Spleen (tissue), 11 donors: ENCODE results near the gene ZNF544. TPM values are rescaled to one million over a fixed set of nuclear protein-coding genes. Genes with fewer than 3 reads are reported as not detected.

ENCODE experiments used
- DNase-seq: peaks from one replicate; pipeline ENCODE4 v3.0.0-alpha.2; 2020
- H3K27ac ChIP-seq, 8 donors: fragments of 200-600 bp; sonication (generic) in 7 of 8; 1 replicate in 4 of 8; 2 replicates in 4 of 8; pipeline versions ENCODE4 v1.5.0 to v1.8.0; 2016 to 2021; ENCODE audit warnings: inconsistent platforms in 4 of 8, mild to moderate bottlenecking in 4 of 8, moderate library complexity in 1 of 8
- H3K27me3 ChIP-seq, 7 donors: fragments of 200-600 bp; sonication (generic) in 6 of 7; replicated peaks in 1 of 7; 1 replicate in 4 of 7; 2 replicates in 3 of 7; pipeline versions ENCODE4 v1.5.0 to v1.8.0; 2016 to 2021; ENCODE audit warnings: inconsistent platforms in 3 of 7, mild to moderate bottlenecking in 1 of 7
- H3K36me3 ChIP-seq, 6 donors: fragments of 200-600 bp; sonication (generic) in 5 of 6; 1 replicate in 4 of 6; 2 replicates in 2 of 6; pipeline versions ENCODE4 v1.5.0 to v1.8.0; 2016 to 2021; ENCODE audit warnings: inconsistent platforms in 2 of 6
- H3K4me1 ChIP-seq, 6 donors: fragments of 200-600 bp; sonication (generic) in 5 of 6; 1 replicate in 3 of 6; 2 replicates in 3 of 6; pipeline versions ENCODE4 v1.5.0 to v1.8.0; 2016 to 2021; ENCODE audit warnings: inconsistent platforms in 3 of 6
- H3K4me3 ChIP-seq, 8 donors: fragments of 200-600 bp; sonication (generic) in 7 of 8; 1 replicate in 4 of 8; 2 replicates in 4 of 8; pipeline versions ENCODE4 v1.5.0 to v1.8.0; 2016 to 2021; ENCODE audit warnings: inconsistent platforms in 4 of 8, mild to moderate bottlenecking in 4 of 8, moderate library complexity in 2 of 8
- H3K9me3 ChIP-seq, 8 donors: fragments of 200-600 bp; sonication (generic) in 7 of 8; 1 replicate in 4 of 8; 2 replicates in 4 of 8; pipeline versions ENCODE4 v1.5.0 to v1.8.0; 2016 to 2021; ENCODE audit warnings: inconsistent platforms in 4 of 8
- CTCF ChIP-seq, 11 experiments: fragments of 200-600 bp in 7 of 11; fragments of 450-650 bp in 4 of 11; sonication (generic) in 4 of 11; IDR thresholded peaks in 8 of 11; conservative IDR thresholded peaks in 3 of 11; 1 replicate in 7 of 11; 2 replicates in 4 of 11; pipeline versions ENCODE4 v1.4.0 to v1.8.0; 2016 to 2021; ENCODE audit warnings: antibody characterized with exemption in 11 of 11, inconsistent platforms in 4 of 11, mild to moderate bottlenecking in 1 of 11
- POLR2A ChIP-seq, 3 donors: fragments of 450-650 bp; IDR thresholded peaks; one replicate each; pipeline ENCODE4 v1.5.1; 2017; ENCODE audit warnings: antibody characterized with exemption in 3 of 3, mild to moderate bottlenecking in 1 of 3
- POLR2AphosphoS5 ChIP-seq, 3 donors: sonication (generic); formaldehyde crosslinking; IDR thresholded peaks; one replicate each; pipeline ENCODE4 v1.5.1; 2017; ENCODE audit warnings: antibody characterized with exemption in 3 of 3
- whole genome bisulfite sequencing, 5 donors: extraction: QIAGEN DNeasy Blood & Tissue Kit in 3 of 5; methylation state at CpG; one replicate each; pipeline versions ENCODE4 v1.1.5 to v1.1.7; 2013 to 2018; 5-methylcytosine and 5-hydroxymethylcytosine counted together
- intact Hi-C: fragments of 100-400 bp; cut with DNase I; formaldehyde crosslinking; loops from one replicate; pipeline ENCODE4 v1.15.0; 2023; ENCODE audit warnings: low total_unique reads
- polyA plus RNA-seq, 3 donors: library from polyadenylated mRNA; stranded (reverse); fragments of 200-250 nt; gene quantifications; one replicate each; pipeline ENCODE4 v1.2.1, GENCODE V29; 2013
- total RNA-seq, 7 donors: library from RNA; depleted of rRNA in 3 of 7; stranded (reverse); fragments of >200 nt in 3 of 7; fragmentation: NEBNext Ultra II Directional in 4 of 7; extraction: Animal tissue kit (Norgen Biotek cat#: 25700) in 4 of 7; gene quantifications; one replicate each; pipeline versions ENCODE4 v1.1.0 to v1.2.1, GENCODE V29; 2016 to 2021
- donor health status: healthy with polysubstance abuse.
- donor health status: DM: no; HTN: no; CAD: no; lungs with moderate emphysema.
- donor health status: DM: no; HTN: no; CAD: no.
- donor health status: Bipolar disorder and iron deficiency.
- donor health status: healthy.
- donor health status: DM: no; HTN: no; CAD: no.
- donor health status: DM: yes; HTN: yes; CAD: no.

Gene ZNF544
- total and polyA plus RNA-seq, 10 donors, result 12.5 to 58.5 (median 32.3) TPM

DNA sequence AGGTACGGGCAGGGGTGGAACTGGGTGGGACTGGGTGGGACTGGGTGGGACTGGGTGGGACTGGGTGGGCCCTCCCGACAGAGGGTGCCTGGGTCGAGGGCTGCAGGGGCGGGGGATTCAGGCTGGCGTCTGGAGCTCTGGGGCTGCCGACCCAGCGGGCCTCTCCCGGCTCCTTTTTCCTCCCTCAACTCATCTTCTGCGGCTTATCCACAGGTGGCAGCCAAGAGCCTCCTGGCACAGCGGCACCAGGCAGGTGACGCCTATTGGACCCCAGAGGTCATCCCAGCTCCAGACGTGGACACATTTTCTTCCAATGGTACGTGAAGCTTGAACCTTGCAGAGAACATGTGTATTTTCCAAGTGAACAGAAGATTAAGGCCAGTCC, 533 bp downstream of the ZNF544 start:
- Histone ChIP-seq H3K36me3 (peaks cover 12 to 50% (median 46%) of the 10 kb centered on the region in 6 donors), H3K4me1 (peaks cover 8 to 26% (median 16%) of the 10 kb centered on the region in 6 donors), H3K27me3 (no peaks in the 10 kb centered on the region), H3K27ac (peak overlapping the region in 7 of 8 donors; percentile 72 to 88 (median 85)), H3K9me3 (peaks cover 3 to 87% (median 78%) of the 10 kb centered on the region in 8 donors), H3K4me3 (peak overlapping the region; percentile 65 to 89 (median 80))
- DNase-seq, result no peak
- no peak for TF ChIP-seq POLR2AphosphoS5 (IDR thresholded peaks at IDR 0.05)
- no peak for TF ChIP-seq POLR2A (IDR thresholded peaks at IDR 0.05)
- peak in 2 of 11 experiments; percentile 3 to 8 for TF ChIP-seq CTCF (IDR thresholded peaks at IDR 0.05 in 8 of 11, conservative IDR thresholded peaks at IDR 0.05 in 3 of 11)
- WGBS, 5 donors, result 27 to 44% (median 30%) methylated on average over 7 to 13 of the region's 13 CpGs
- intact Hi-C loops, result no loop called here

DNA sequence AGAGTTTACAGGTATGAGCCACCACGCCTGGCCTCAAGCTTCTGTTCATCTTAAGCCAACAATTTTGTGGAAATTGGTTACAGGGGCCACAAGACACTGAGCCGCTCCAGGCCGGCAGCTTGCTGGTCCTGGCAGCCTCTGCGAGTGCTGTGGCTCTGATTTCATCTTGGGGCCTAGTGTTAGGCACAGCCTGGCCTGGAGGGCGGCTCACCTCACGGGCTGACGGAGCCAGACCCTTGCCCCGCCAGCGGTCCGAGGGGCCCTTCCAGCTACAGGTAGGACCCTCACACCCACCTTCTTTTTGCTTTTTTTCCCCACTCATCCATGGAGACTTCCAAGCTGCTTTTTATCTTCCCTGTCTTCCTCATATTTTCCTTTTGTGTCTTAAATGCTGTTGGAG, 8.6 kb downstream of the ZNF544 start:
- DNase-seq, result no peak
- 95 to 99% (median 98%) methylated on average over 10 of the region's 10 CpGs for WGBS, 5 donors
- H3K27me3 ChIP-seq, result no peaks in the 10 kb centered on the region
- H3K4me1 ChIP-seq, result no peaks in the 10 kb centered on the region
- H3K27ac ChIP-seq, result no peak overlapping the region
- peak overlapping the region in 1 of 8 donors; percentile 2 for H3K4me3 ChIP-seq
- H3K9me3 ChIP-seq, result peaks cover 25 to 100% (median 100%) of the 10 kb centered on the region in 8 donors
- TF ChIP-seq POLR2A (IDR thresholded peaks at IDR 0.05) (no peak), POLR2AphosphoS5 (IDR thresholded peaks at IDR 0.05) (no peak), CTCF (IDR thresholded peaks at IDR 0.05 in 8 of 11, conservative IDR thresholded peaks at IDR 0.05 in 3 of 11) (no peak)
- intact Hi-C loops, result no loop called here
- H3K36me3 ChIP-seq, result peaks cover 24 to 100% (median 90%) of the 10 kb centered on the region in 6 donors

- intact Hi-C loops, result no loop called here
- Histone ChIP-seq H3K4me3 (no peak overlapping the region), H3K27ac (no peak overlapping the region), H3K4me1 (no peaks in the 10 kb centered on the region), H3K9me3 (peaks cover 46 to 100% (median 100%) of the 10 kb centered on the region in 8 donors), H3K36me3 (peaks cover 46 to 100% (median 93%) of the 10 kb centered on the region in 6 donors), H3K27me3 (no peaks in the 10 kb centered on the region)
- 96 to 98% (median 98%) methylated on average over 6 of the region's 6 CpGs for WGBS, 5 donors
- no peak for DNase-seq
- no peak for TF ChIP-seq POLR2AphosphoS5 (IDR thresholded peaks at IDR 0.05)
- no peak for TF ChIP-seq CTCF (IDR thresholded peaks at IDR 0.05 in 8 of 11, conservative IDR thresholded peaks at IDR 0.05 in 3 of 11)
- TF ChIP-seq POLR2A (IDR thresholded peaks at IDR 0.05), result no peak
Observed at GRCh38 chr19:58243351-58243750, 14.6 kb downstream of the ZNF544 start.

GRCh38 chr19:58248886-58249285, 20.2 kb downstream of the ZNF544 start:
- H3K27me3 ChIP-seq, result no peaks in the 10 kb centered on the region
- peaks cover 68 to 100% (median 100%) of the 10 kb centered on the region in 6 donors for H3K36me3 ChIP-seq
- peaks cover 75 to 100% (median 100%) of the 10 kb centered on the region in 8 donors for H3K9me3 ChIP-seq
- DNase-seq, result no peak
- no peak overlapping the region for H3K4me3 ChIP-seq
- 97 to 100% (median 99%) methylated on average over 3 of the region's 3 CpGs for WGBS, 5 donors
- no peak for TF ChIP-seq POLR2AphosphoS5 (IDR thresholded peaks at IDR 0.05)
- no peak for TF ChIP-seq POLR2A (IDR thresholded peaks at IDR 0.05)
- TF ChIP-seq CTCF (IDR thresholded peaks at IDR 0.05 in 8 of 11, conservative IDR thresholded peaks at IDR 0.05 in 3 of 11), result no peak
- no peaks in the 10 kb centered on the region for H3K4me1 ChIP-seq
- no peak overlapping the region for H3K27ac ChIP-seq
- intact Hi-C loops, result no loop called here
